Measurements from ENCODE around the gene PIK3R5.

GRCh38 chr17:8940866-8941471, 24.5 kb downstream of the PIK3R5 start:
- no peak for TF ChIP-seq POLR2A (IDR thresholded peaks at IDR 0.05; ENCODE audit: low read length)
- no peak for TF ChIP-seq GATA1 (IDR thresholded peaks at IDR 0.05; ENCODE audit: low read depth, low read length)

Data from erythroblast (primary cell).